Fibroblast of the aortic adventitia (primary cell): ENCODE data around the gene DUSP6. TPM values are rescaled to one million over a fixed set of nuclear protein-coding genes. Genes with fewer than 3 reads are reported as not detected.

Experiments
- DNase-seq: peaks from one replicate; pipeline ENCODE4 v3.0.0-alpha.2; 2010; ENCODE audit warnings: low read depth
- H3K4me3 ChIP-seq: 2 replicates; pipeline ENCODE4 v1.5.1; 2011; ENCODE audit warnings: low read depth, mild to moderate bottlenecking, control low read depth, low read length, moderate library complexity
- CTCF ChIP-seq: IDR thresholded peaks from 2 replicates; pipeline ENCODE4 v1.5.1; 2011; ENCODE audit warnings: mild to moderate bottlenecking, low read length, control low read depth, inconsistent platforms; ENCODE audit not compliant: insufficient read depth
- total RNA-seq: library from RNA; depleted of rRNA; stranded (reverse); fragments of >200 nt; gene quantifications from 2 replicates; pipeline ENCODE4 v1.2.3, GENCODE V29; 2012; ENCODE audit warnings: low replicate concordance

Gene DUSP6
- total RNA-seq, 1 donor: 33.9 TPM

DNA sequence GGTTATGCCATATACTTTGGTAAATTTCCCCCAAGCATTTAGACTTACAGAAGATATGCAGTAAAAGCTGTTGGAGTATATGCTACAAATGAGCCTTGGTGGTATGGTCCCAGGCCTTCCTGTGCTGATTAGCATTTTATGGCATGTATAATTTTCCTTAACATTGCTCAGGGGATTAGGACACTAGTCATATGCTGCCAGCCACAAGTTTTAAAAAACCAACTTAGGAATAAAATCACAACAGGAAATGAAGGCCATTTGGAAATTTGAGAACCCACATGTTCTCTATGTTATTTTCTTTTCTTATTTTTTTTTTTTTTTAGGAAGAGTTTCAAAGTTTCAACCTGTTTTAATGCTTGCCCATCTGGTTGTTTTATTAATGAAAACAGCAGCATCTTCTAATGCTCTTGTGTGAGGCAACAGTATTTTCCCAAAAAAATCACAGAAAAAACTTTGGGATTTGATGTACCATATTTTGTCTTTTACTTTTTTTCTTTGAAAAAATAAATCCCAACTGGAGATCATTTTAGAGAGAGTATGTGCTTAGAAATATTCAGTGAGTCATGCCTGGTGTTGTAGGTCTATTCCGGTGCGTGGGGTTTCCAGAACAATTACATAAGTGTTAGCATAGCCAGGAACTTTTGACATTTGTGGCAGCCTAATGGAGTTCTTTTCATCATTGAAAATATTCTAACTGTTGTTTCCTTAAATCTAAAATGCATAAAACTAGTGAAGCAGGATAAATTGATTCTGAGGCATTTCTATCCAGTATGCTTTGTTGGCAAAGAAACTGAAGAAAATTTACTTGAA, 21.7 kb upstream of the DUSP6 start:
- no peak for TF ChIP-seq CTCF
- no peak overlapping the region for H3K4me3 ChIP-seq
- DNase-seq: peak; percentile 88

GRCh38 chr12:89372584-89373370, 20.5 kb upstream of the DUSP6 start:
- no peak overlapping the region for H3K4me3 ChIP-seq
- no peak for DNase-seq
- no peak for TF ChIP-seq CTCF

GRCh38 chr12:89370850-89371249, 18.5 kb upstream of the DUSP6 start:
- H3K4me3 ChIP-seq: no peak overlapping the region
- no peak for TF ChIP-seq CTCF
- DNase-seq: peak; percentile 80

DNA sequence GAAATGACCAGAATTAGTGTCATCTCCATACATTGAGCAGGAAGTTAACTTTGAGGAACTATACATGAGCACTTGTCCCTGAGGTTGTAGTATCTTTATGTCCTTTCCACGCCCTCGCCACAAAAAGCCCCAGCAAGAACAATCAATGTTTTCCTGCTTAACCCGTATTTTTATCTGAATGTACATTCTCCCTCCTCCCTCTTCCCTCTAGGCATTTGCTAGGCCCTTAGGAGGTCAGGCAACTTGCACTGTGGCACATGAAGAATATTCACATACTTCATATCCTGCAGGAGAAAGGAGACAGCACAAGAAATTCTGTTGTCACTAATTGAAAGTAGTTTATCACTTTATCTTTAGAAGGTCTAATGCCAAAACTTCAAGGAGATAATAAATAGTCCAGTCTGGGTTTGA, 18.1 kb upstream of the DUSP6 start:
- H3K4me3 ChIP-seq: no peak overlapping the region
- DNase-seq: no peak

GRCh38 chr12:89369166-89369565, 16.9 kb upstream of the DUSP6 start:
- no peak for TF ChIP-seq CTCF
- no peak for DNase-seq
- no peak overlapping the region for H3K4me3 ChIP-seq

More for the DNA sequence above, 18.1 kb upstream of the DUSP6 start:
- no peak for TF ChIP-seq CTCF

DNA sequence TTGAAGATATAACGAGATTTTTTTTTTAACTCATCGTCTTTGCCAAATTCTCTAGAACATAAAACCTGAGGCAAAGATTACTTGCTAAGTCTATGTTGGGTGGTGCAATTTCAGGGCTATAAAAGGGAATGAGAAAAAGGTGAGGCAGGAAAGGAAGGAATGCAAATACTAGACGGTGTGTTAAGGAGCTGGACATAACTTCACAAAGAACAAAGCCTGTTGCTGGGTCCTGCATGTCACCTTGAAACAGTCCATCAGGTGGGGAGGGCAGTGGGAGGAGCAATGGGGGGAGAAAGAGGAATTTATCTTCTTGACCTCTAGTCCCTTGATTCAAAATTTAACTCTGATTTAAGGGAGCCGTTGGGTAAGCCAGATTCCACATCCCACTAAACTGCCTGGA, 16.1 kb upstream of the DUSP6 start:
- DNase-seq: no peak
- TF ChIP-seq CTCF: no peak
- no peak overlapping the region for H3K4me3 ChIP-seq
